Measurements from ENCODE around the gene ARHGAP22. TPM values are rescaled to one million over a fixed set of nuclear protein-coding genes. Genes with fewer than 3 reads are reported as not detected.

ARHGAP22 gene
- polyA plus RNA-seq, 1 experiment: 7.2 TPM

DNA sequence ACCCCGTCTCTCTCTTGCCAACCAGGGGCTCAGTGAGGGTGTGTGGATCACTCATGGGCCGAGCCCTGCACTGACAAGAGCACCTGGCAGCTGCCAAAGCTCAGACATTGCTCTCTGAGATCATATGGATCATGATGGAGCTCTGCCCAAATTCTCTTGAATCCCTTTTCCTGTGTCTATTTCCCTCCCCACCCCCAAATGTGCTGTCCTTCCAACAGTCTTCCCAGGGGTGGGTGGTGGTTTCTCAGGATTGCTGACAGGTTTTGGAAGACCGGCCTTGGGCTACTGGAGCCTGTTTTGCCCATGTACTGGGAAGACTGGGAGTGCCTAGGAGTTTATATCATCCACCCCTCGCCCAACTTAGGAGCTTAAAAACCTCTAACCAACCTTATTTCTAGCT is 10.5 kb downstream of the ARHGAP22 start:
- TF ChIP-seq, protein P1, sequence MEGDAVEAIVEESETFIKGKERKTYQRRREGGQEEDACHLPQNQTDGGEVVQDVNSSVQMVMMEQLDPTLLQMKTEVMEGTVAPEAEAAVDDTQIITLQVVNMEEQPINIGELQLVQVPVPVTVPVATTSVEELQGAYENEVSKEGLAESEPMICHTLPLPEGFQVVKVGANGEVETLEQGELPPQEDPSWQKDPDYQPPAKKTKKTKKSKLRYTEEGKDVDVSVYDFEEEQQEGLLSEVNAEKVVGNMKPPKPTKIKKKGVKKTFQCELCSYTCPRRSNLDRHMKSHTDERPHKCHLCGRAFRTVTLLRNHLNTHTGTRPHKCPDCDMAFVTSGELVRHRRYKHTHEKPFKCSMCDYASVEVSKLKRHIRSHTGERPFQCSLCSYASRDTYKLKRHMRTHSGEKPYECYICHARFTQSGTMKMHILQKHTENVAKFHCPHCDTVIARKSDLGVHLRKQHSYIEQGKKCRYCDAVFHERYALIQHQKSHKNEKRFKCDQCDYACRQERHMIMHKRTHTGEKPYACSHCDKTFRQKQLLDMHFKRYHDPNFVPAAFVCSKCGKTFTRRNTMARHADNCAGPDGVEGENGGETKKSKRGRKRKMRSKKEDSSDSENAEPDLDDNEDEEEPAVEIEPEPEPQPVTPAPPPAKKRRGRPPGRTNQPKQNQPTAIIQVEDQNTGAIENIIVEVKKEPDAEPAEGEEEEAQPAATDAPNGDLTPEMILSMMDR (IDR thresholded peaks at IDR 0.05; ENCODE audit: insufficient read depth, low read depth, low read length): no peak
- Histone ChIP-seq H3K4me3 (ENCODE audit: low read depth, low read length) (no peak overlapping the region), H3K27me3 (ENCODE audit: control insufficient read depth, insufficient read depth, low read length) (no peaks in the 10 kb centered on the region), H3K36me3 (ENCODE audit: control insufficient read depth, insufficient read depth, low read length) (peaks cover 1% of the 10 kb centered on the region; the same call in 1 of the 2 replicates)
- ChIA-PET CTCF (interaction anchor here (1.6 to 5.7 kb wide), 4 partner anchors 14 to 64 kb away, joined by 4 to 21 read pairs (median 14); no protein-coding TSS in a partner anchor), POLR2A (no interaction called here)
- DNase-seq (ENCODE audit: low read depth): no peak

DNA sequence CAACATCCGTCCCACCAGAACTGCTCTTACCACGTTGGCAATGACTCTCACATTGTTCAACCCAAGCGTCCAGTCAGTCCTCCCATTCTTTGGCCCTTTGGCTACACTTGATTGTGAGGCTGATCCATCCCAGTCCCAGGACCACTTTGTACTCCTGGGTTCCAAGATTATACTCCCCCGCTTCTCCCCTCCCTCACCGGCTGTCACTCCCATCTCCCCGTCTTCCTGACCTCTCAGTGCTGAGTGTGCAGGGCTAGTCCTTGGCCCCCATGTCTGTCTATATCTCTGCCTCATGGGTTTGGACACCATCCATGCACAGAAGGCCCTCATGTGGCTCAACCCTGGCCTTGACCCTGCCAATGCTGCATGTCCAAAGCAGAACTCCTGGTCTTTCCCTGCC is 12.5 kb downstream of the ARHGAP22 start:
- Histone ChIP-seq H3K4me3 (ENCODE audit: low read depth, low read length) (no peak overlapping the region), H3K36me3 (ENCODE audit: control insufficient read depth, insufficient read depth, low read length) (no peaks in the 10 kb centered on the region; the same call in none of the 2 replicates), H3K27me3 (ENCODE audit: control insufficient read depth, insufficient read depth, low read length) (no peaks in the 10 kb centered on the region)
- POLR2A ChIA-PET: no interaction called here
- DNase-seq (ENCODE audit: low read depth): no peak
- CTCF ChIA-PET: interaction anchor here (0.8 kb wide), 1 partner anchor 11 kb away, joined by 5 read pairs; no protein-coding TSS in a partner anchor
- TF ChIP-seq, protein P1 (IDR thresholded peaks at IDR 0.05; ENCODE audit: insufficient read depth, low read depth, low read length): no peak

DNA sequence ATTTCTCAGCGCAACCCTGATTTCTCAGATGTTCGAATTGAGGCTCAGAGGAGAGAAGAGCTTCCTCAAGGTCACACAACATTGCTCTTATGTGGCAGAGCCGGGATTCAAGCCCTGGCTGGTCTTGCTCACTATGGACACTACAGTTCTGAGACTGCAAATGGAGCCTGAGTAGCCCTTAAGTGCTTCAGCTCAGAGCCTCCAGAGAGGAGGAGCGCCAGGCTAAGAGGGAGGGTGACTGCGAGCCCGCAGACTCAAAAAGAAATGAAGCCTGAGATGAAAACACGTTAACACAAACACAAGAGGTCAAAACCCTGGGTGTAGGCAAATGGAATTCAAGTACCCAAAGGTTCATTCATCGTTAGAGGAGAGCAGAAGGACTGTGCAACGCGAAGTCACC is 13.9 kb downstream of the ARHGAP22 start:
- ChIA-PET CTCF (interaction anchor here (1.3 to 6.3 kb wide), 3 partner anchors 16 to 66 kb away, joined by 4 to 56 read pairs (median 33); partner anchors contain the start of gene ARHGAP22), POLR2A (no interaction called here)
- Histone ChIP-seq H3K27me3 (ENCODE audit: control insufficient read depth, insufficient read depth, low read length) (no peaks in the 10 kb centered on the region), H3K4me3 (ENCODE audit: low read depth, low read length) (no peak overlapping the region), H3K36me3 (ENCODE audit: control insufficient read depth, insufficient read depth, low read length) (no peaks in the 10 kb centered on the region; the same call in 1 of the 2 replicates)
- TF ChIP-seq, protein P1 (IDR thresholded peaks at IDR 0.05; ENCODE audit: insufficient read depth, low read depth, low read length): no peak
- no peak for DNase-seq (ENCODE audit: low read depth)

DNA sequence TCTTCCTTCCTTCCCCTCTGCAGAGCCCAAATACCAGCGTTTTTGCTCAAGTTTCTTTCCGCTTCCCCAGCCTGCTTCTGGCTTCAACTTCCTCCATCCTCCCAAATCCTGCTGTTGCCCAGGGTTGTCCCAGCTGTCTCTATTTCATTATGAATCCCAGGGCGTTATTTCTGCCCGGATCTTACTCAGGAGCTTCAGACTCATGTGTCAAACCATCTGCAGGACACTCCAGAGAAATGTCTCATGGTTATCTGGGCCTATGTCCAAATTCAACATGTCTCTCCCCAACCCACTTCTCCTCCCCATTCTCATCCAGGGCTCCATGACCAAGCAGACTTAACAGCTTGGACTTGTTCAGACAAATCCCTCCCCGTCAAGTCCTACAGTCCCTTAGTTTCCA is 15.6 kb downstream of the ARHGAP22 start:
- no peaks in the 10 kb centered on the region for H3K27me3 ChIP-seq (ENCODE audit: control insufficient read depth, insufficient read depth, low read length)
- POLR2A ChIA-PET: interaction anchor here (0.7 kb wide), 1 partner anchor 11 kb away, joined by 3 read pairs; no protein-coding TSS in a partner anchor
- H3K4me3 ChIP-seq (ENCODE audit: low read depth, low read length): no peak overlapping the region
- no peaks in the 10 kb centered on the region; the same call in 1 of the 2 replicates for H3K36me3 ChIP-seq (ENCODE audit: control insufficient read depth, insufficient read depth, low read length)
- CTCF ChIA-PET: interaction anchor here (0.9 to 6.3 kb wide), 4 partner anchors 10 to 67 kb away, joined by 3 to 56 read pairs (median 18); partner anchors contain the start of gene ARHGAP22
- peak; percentile 74 for DNase-seq (ENCODE audit: low read depth)
- TF ChIP-seq, protein P1 (IDR thresholded peaks at IDR 0.05; ENCODE audit: insufficient read depth, low read depth, low read length): no peak

DNA sequence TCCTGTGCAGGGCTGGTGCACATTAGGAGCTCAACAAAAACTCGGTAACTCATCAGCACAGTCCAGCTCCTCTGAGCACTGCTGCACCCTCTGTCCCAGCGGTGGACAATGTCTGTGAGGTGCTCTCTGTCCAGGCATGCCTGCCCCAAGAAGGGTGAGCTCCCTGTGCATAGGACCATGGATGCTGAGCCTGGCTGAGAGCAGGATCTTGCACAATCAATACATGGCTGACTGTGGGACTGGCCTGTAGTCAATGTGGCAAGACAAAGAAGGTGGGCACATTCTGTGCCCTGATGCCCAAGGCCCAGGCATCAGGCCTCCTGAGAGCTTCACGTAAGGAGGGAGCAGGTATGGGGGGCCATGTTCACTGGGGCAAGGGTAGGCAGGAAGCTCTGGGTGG is 17.1 kb downstream of the ARHGAP22 start:
- no peak for DNase-seq (ENCODE audit: low read depth)
- CTCF ChIA-PET: interaction anchor here (0.9 to 6.3 kb wide), 4 partner anchors 19 to 69 kb away, joined by 3 to 56 read pairs (median 18); partner anchors contain the start of gene ARHGAP22
- H3K36me3 ChIP-seq (ENCODE audit: control insufficient read depth, insufficient read depth, low read length): peaks cover 3% of the 10 kb centered on the region
- TF ChIP-seq, protein P1 (IDR thresholded peaks at IDR 0.05; ENCODE audit: insufficient read depth, low read depth, low read length): no peak
- no peak overlapping the region for H3K4me3 ChIP-seq (ENCODE audit: low read depth, low read length)
- H3K27me3 ChIP-seq (ENCODE audit: control insufficient read depth, insufficient read depth, low read length): no peaks in the 10 kb centered on the region
- POLR2A ChIA-PET: interaction anchor here (0.6 kb wide), 1 partner anchor 9 kb away, joined by 3 read pairs; no protein-coding TSS in a partner anchor

All from BJ (cell line).